Muscle of arm (tissue), 12 donors: Measurements from ENCODE around the gene CRBN. TPM values are rescaled to one million over a fixed set of nuclear protein-coding genes. Genes with fewer than 3 reads are reported as not detected.

Experiments used
- DNase-seq: peaks from one replicate; pipeline ENCODE4 v3.0.0-alpha.2; 2013
- polyA plus RNA-seq, 12 donors: library from polyadenylated mRNA; unstranded; fragments of 120-200 nt; gene quantifications; one replicate each; pipeline ENCODE4 v1.2.1, GENCODE V29; 2013; ENCODE audit not compliant: insufficient read length in 12 of 12

Gene CRBN
- polyA plus RNA-seq, 12 donors = 35.8 to 54.5 (median 44.2) TPM; not detected in 1

GRCh38 chr3:3178498-3179328, 778 bp downstream of the CRBN start:
- DNase-seq = no peak

DNA sequence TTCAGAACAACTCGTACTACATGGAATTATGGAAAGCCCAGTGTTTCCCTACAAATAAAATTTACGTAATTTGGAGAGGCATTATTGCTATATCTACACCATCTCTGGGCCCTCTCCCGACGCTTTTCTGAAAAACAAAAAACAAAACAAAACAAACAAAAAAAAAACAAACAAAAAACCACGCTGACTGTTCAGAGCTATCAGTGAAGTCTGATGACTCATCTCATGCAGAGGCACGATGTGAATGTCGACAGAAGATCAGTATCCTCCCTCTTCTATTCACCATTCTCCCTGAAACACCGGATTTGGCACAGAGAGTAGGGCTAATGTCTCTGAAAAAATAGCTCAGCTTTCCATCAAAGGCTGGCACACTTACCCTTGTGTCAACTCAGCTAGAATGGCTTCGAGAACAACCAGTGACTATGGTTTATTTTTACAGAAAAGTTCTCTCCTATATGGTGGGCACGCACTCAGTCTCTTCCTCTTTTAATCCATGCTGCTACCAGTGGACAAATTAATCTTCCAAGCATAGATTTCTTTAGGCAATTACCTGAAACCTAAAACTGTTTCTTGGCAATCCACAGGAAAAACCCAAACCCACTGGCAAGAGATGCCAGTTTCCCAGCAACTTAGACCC, 1.5 kb downstream of the CRBN start:
- no peak for DNase-seq

GRCh38 chr3:3172627-3173026, 6.9 kb downstream of the CRBN start:
- no peak for DNase-seq

DNA sequence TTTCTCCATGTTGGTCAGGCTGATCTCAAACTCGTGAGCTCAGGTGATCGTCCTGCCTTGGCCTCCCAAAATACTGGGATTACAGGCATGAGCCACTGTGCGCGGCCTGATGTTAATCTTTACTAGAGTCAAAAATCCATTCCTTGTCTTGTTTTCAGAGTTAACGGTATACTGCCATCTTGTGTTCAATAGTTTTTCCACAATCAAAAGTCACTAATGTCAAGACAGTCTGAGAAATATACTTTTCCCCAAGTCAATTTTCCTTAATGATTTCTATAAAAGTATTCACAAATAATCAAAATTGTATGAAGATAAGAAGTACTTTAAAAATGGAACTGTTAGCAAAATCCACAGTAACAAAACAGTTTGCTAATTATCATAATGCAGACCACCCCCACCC, 8.5 kb downstream of the CRBN start:
- DNase-seq = peak; percentile 9

DNA sequence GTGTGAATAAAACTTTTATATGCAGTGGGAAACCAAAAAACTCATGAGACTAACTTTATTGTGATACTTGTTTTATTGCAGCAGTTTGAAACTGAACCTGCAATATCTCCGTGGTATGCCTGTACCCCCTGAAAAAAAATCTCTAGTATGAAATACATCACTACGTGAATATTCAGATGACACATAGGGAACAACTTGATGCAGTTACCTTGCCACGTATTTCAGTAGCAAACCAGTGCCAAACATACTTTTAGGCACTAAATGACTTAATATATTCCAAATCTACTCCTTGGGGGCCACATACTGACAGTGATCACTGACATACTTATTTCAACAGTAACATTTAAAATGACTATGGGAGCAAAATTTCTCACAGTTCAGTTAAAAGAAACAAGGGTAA, 13.8 kb downstream of the CRBN start:
- no peak for DNase-seq

DNA sequence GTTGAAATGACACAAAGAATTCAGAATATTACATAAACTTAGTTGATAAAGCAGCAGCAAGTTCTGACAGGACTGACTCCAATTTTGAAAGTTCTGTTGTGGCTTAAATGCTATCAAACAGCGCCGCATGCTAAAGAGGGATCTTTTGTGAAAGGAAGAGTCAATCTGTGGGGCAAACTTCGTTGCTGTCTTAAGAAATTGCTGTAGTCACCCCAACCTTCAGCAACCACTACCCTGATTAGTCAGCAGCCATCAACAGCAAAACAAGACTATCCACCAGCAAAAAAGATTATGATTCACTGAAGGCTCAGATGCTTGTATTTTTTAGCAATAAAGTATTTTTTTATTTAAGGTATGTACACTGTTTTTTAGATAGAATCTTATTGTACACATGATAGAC, 14.2 kb downstream of the CRBN start:
- DNase-seq = no peak

- DNase-seq = no peak
These were observed 18.7 kb downstream of the CRBN start for GRCh38 chr3:3160826-3161225.

DNA sequence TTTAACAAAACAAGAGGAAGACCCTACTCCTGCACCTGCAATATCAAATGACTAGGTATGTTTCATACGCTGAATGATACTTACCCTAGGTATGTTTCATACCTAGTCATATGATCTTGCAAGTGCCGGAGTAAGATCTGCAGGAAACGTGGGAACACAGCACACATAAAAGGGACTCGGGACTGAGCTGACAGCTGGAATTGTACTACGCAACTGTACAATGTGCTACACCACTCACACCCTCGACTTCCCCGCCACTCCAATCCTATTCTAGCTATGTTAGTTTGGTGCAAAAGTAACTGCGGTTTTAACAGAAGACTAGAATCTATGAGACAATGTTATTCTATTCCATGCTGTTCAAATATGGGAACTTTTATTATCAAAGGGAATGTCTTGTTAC, 22.0 kb downstream of the CRBN start:
- DNase-seq = no peak

- no peak for DNase-seq
These were observed 24.4 kb downstream of the CRBN start for GRCh38 chr3:3154879-3155610.

DNA sequence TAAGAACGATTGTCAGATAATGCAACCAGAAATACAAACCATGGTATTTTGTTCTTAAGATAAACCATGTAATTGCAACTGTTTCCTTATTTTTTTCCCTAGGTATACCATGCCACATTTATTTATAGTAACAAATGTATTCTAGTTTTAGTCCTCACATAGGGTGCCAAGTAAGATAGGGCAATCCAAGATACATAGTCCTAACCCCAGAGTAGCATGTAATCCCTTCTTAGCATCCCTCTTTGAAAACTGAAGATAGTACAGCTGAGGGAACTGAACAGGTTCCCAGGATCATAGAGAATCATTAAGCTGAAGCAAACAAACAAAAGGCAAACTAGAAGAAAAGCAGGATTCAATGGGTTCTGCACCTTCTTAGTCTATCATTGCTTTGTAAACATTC, 28.0 kb downstream of the CRBN start:
- DNase-seq = no peak

GRCh38 chr3:3149560-3149959, 29.9 kb downstream of the CRBN start:
- no peak for DNase-seq

DNA sequence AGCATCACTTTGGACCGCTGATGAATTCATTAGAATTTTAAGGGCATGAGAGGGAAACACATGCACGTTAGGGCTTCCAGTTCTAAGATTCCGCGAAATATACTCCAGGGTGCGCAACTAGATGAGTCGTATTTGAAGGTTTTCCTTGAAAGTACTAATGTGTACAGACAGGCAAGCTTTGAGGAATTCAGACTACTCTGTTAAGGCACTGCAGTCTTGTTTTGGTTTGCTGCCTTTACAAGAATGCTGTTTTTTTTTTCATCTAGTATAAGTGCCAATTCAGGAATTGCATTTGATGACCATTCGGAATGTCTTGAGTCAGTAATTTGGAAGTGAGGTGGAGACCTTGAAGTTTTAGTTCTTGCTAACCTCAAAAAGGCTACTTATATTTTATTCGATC, 33.7 kb downstream of the CRBN start:
- no peak for DNase-seq

- DNase-seq = no peak
These were observed 37.6 kb downstream of the CRBN start for GRCh38 chr3:3141939-3142338.

DNA sequence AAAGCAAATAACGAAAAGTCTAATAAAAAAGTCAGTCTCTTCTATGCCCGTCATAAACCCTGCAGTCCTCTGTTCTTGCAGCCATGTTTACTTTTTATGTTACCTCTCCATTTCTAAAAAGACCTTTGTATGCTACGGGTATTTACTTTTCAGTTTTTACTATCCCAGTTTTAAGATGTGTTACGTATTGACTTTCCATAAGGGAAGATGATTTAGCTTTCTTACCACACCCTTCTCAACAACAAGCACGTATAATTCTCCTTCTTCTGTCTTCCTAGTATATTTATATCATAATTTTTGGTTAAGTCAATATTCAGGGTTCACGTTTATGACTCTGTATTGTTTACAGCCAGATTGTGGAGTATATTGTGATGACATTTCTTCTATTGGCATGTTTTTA, 42.0 kb downstream of the CRBN start:
- DNase-seq = no peak

DNA sequence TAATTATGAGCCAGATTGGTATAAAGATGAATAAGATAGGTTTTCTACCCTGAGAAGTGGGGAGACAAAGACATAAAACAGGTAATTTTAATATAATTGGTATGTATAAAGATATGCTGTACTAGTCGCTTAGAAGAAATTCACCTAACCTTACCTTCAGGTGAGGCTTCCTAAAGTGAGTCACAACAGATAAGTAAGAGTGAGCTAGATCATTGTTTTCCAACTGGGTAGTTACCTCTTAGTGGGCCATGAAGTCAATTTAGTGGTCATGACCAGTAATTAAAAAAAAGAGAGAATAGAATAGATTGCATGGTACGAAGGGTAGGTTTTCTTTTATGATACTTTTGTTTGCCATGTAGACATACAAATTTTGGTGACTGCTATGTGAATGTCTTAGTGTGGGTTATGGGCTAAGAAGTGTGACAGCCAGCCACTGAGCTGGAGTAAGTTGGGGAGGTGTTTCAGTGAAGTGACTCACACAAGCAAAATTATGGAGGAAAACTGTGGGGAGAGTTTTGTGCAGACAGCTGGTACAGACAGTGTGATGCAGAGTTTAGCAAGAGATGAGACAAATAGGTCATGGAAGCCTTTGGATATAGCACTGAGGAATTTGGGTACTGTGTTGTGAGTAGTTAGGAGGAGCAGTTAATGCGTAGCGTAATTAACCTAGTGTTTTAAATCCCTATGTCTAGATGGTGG, 44.6 kb downstream of the CRBN start:
- no peak for DNase-seq

GRCh38 chr3:3133500-3133899, 46.0 kb downstream of the CRBN start:
- DNase-seq = no peak

DNA sequence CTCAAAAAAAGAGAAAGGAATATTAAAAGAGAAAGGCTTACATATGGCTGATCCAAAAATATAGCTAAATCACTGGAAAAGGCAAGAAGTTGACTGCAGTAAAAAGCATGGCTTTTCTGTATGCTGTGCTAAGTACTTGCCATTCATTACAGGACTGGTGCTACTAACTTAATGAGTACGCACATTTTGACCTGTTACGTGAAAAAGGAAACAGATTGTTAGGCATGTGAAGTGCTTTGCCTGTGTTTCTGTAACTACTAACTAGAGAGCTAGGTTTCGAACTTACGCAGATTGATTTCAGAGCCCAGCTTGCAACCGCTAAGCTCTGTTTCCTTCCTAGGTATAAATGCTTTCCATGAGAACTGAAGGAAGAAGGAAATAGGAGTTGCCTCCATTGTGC, 49.9 kb downstream of the CRBN start:
- DNase-seq = no peak

DNA sequence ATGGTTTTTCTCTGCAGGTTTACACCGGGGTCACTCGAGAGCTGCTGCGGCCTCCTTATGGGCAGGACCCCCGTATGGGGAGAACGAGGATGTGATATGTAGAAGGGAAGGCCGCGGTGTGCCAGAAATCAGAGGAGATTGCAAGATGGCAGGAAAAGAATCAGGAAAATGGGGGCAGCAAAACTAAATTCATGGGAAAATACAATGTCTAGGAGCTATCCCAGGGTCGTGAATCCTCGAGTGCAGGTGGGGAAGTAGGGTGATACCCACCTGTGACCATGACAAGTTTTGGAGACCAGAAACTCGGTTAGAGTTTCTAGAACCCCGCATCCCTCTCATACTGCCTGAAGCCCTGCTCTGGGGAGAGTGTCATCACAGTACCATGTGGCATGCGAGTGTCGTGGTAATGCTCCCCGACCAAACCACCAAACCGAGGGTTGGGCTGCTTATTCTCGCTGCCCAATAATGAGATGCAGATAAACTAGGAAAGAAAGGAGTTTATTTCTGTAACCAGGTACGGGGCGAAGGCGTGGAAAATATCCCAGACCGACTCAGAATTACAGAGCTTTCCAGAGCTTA, 52.0 kb downstream of the CRBN start:
- DNase-seq = no peak

GRCh38 chr3:3126477-3127431, 52.7 kb downstream of the CRBN start, which contains the start of gene TRNT1:
Gene TRNT1 (plus strand): TSS chr3:3126940. CDS start chr3:3129041, 2,101 bp downstream.
- DNase-seq = peak; percentile 95

DNA sequence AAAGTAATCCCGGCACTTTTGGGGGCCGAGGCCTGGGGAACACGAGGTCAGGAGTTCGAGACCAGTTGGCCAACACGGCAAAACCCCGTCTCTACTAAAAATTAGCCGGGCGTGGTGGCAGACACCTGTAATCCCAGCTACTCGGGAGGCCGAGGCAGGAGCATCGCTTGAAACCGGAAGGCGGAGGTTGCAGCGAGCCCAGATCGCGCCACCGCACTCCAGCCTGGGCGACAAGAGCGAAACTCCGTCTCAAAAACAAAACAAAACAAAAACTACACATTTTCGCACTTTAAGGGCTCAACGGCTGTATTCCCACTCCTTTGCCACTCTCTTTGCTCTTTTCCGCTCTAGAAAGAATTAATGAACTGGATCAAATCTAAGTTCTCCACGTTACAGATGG, 53.5 kb downstream of the CRBN start:
- no peak for DNase-seq
